GM18858 (cell line): ENCODE results near the gene LGALS7.

Experiments
- ATAC-seq: cut with Tn5 transposase; IDR thresholded peaks from one replicate; pipeline ENCODE4 v1.9.1; 2021; ENCODE audit not compliant: unreplicated experiment

Gene LGALS7

DNA sequence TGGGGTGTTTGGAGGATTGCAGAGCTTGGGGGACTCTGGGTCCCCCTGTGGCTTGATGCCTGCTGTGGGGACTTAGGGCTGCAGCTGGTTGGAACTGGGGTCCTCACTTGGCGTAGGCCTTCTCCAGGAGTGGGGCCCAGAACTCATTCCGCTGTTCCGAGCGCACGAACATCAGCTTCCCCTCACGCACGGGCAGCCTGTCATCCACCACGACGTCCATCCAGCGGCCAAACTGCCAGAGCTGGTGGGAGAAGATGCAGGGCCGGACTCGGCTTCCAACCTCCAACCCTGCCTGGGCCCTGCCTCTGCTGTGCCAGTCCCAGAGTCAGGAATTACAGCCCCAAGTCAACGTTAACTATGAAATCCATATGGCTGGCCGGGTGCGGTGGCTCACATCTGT is 31.6 kb downstream of the LGALS7 start:
- no peak for ATAC-seq

DNA sequence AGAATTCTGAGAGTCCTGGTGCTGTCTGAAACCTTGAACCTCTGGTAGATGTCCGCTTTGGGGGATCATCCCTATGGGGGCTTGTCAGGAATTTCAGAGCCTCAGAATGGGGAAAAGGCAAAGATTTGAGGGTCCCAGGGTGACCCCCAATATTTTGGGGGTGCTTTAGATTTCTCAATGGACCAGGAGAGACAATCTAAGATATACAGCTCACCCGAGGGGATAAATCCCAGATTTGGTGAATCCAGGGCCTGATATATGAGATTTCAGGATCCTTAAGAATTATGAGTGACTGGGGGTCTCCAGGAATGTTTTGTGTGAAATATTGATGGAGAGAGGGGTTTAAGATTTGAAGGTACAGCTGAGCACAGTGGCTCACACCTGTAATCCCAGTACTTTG is 32.4 kb downstream of the LGALS7 start:
- no peak for ATAC-seq

DNA sequence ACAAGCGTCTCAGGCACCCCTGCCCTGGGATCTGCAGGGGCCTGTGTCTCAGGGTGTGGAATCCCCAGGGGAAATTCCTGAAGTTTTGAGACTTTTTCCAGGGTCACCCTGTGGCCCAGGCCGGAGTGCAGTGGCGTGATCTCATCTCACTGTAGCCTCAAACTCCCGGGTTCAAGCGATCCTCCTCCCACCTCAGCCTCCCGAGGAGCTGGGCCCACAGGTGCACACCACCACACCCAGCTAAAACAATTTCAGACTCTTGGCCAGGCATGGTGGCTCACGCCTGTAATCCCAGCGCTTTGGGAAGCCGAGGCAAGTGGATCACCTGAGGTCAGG is 33.1 kb downstream of the LGALS7 start:
- ATAC-seq: no peak

DNA sequence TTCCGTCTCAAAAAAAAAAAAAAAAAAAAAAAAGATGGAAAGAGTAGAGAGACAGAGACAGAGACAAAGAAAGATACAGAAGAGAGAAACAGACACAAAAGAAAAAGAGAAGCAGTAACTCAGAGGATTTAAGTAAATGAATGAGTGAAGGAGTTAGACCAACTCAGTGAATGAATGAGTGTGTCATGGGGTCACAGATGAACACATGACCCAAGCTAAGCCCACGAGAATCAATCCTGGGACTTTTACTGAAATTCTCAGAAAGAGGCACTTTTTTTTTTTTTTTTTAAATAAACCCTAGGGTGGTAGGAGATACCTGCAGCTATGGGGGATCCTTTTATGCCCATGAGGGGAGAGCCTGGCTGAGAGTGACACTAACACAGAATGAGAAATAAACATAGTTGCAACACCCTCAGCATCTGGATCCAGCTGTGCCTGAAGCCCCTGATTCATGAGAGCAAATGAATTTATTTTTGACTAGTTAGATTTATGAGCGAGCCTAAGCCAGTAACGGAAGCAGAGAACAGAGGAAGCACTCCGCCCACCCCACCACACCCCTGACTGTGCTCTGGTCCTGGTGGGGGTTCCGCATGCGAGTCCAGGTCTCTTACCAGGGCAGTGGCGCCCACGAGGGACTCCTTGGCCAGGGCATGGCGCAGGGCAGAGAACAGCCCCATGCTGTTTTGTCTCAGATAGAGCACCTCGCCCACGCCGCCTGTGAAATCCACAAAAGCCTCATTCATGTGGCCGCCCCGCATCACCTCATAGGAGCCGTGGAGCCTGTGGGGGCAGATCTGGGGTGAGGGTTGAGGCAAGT is 33.7 kb downstream of the LGALS7 start:
- no peak for ATAC-seq

DNA sequence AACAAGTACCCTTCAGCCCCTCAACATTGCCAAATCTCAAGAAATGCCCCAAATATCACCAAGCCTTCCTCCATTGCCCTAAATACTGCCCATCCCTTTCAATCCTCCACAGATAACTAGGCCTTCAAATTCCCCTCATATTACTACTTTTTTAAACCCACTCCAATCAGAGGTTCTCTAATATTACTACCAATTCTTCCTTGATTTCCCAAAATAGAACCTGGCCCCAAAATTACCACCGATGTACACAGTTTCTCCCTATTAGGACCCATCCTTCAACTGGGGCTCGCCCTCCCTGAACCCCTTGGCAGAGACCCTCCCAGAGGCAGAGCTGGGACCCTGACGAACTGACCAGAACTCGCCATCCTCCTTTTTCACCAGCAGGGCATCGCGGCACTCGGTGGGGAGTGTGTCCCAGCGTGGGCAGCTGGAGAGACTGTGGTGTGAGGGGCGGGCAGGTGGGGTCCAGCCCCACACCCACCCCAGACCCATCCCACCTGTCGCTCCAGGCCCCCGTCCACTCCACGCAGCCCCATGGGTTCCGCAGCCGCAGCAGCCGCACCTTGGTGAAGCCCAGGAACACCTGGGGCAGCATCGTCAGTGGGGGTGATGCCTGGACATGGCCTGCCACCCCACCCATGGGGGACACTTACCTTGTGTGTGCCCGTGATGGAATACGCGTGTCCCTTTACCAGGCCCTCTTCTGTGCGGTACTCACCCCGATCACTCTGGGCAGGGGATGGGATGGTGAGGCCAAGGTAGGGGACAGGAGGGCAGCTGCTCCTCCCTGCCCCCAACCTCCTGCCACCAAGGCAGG is 35.2 kb downstream of the LGALS7 start:
- no peak for ATAC-seq

DNA sequence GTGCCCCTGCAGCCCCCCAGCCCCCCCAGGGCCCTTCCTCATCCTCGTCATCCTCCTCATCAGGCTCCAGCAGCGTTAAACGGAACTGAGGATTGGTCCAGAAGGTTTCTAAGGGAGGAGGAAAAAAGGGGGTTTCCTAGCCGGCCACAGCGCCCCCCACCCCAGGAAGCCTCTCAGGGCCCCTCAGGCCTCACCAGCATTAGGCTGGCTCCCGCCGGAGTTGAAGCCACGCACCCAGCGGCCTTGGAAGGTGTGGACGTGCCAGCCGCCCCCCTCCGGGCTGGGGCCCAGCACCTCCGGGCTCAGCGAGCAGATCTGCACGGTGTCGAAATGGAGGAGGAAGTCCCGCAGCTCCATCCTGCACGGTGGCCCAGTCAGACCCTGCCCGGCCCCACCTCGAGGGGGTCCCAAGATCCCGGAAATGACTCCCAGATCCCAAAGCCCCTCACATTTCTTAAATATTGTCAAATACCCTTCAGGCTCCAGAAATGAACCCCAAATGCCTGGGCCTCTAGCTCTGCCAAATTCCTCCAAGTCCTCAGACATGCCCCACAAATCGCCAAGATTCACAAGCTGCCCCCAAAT is 35.9 kb downstream of the LGALS7 start:
- ATAC-seq: no peak

DNA sequence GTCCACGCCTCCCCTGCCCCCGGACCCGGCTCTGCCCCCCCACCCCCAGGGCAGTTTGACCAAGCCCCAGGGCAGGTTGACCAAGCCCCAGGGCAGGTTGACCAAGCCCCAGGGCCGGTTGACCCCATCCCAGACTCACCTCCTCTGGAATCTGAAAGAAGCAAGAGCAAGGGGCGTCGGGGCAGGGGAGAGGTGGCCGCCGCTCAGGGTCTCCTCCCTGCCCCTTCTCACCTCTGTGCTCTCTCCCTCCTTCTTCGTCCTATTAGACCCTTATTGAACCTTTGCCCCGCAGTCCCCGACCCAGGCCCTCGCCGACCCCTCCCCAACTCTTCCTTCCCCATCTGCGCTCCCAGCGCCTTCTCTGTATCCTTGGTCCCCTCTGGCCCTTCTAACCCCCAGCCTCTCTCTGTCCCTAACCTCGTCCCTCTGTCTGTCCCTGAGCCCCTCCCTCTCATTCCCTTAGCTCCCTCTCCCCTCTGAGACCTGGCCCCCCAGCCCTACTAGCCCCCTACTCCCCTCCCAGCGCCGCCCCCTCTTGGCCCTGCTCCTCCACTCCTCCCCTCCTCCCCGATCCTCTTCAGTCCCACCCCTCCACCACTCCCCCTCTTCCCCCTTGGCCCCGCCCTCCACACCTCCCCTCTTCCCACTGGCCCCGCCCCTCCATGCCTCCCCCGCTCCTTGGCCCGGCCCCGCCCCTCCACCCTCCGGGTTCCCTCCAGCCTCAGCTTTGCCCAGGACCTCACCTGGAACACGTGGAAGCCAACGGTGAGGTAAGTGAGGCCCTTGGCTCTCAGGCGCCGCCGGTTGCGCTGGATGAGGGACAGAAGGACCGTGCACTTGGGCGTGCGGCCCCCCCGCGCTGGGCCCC is 36.7 kb downstream of the LGALS7 start:
- ATAC-seq: no peak

DNA sequence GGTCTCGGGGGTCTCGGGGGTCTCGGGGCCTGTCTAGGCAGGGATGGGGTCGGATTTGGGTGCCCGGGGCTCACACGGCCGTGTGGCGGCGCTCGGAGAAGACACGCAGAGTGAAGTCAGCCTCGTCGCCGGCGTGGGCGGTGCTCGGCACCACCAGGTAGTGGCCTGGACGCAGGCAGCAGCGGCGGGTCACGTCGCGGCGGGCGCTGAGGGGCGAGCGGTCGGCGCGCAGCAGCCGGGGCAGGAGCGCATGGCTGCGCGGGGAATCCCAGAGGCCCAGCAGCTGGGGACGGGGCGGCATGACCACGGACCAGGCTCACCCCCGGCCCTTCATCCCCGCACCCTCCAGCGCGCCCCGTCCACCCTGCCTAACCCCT is 37.3 kb downstream of the LGALS7 start:
- no peak for ATAC-seq

DNA sequence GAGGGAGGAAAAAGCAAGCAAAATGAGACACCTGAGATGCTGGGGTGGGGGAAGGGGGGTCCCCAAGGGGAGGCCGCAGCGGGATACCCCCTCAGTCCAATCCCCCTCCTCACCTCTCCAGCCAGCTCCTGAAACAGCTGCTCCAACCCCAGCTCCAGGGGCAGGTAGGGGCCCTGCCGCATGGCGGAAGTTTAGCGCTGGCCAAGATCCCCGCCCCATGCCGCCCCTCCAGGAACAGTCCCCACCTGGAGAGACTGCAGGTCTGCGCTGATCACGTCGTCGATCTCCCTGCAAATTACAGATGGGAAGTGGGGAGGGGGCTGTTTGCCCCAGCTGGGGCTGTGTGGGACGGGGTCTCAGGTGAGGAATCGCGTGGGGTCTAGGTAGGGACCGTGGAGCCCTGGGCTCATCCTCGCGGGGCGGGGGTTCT is 38.0 kb downstream of the LGALS7 start:
- ATAC-seq: no peak

DNA sequence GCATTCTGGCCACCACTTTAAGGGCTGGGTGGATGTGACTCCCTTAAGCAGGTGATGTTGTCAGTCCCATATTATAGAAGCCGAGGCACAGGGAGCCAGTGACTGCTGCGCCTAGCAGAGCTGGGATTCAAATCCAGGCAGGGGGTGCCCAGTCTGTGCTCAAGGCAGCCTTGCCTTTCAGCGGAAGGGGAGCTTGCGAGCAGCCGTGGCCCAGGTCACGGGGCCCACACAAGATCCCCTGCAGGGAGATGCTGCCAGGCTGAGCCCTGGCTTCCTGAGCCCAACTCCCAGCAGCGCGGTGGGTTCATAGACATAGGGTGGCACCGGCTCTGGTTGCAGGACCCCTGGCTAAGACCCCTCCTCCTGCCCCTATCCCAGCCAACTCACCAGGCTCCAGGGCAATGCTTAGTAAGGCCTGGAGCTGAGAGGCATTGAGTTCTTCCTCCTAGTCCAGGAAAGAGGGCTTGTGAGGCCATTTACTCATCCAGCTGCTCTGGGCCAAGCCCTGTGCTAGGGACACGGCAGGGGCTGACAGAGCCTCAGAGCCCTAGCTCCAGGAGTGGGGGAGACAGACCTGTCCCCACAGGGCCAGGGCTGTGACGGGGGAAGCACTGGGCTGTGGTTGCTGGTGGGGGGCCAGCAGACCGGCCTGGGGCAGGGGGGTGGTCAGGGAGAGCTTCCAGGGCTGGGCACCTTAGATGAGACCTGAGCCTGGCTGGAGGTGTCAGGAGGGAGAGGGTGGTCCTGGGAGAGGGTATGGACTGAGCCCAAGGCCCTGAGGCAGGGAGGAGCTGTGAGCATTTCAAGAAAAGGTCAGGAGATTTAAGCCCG is 38.7 kb downstream of the LGALS7 start:
- no peak for ATAC-seq

DNA sequence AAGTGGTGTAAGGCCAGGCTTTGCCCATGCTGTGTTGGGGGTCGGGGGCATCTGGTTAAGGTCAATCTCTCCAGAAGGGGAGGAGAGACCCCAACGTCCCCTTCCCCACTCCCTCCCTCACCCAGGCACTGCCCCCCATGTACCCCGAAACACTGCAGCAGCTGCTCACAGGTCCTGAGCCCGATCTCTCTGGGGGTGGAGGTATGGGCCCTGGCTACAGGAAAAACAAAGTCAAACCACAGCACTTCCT is 39.2 kb downstream of the LGALS7 start:
- ATAC-seq: no peak

DNA sequence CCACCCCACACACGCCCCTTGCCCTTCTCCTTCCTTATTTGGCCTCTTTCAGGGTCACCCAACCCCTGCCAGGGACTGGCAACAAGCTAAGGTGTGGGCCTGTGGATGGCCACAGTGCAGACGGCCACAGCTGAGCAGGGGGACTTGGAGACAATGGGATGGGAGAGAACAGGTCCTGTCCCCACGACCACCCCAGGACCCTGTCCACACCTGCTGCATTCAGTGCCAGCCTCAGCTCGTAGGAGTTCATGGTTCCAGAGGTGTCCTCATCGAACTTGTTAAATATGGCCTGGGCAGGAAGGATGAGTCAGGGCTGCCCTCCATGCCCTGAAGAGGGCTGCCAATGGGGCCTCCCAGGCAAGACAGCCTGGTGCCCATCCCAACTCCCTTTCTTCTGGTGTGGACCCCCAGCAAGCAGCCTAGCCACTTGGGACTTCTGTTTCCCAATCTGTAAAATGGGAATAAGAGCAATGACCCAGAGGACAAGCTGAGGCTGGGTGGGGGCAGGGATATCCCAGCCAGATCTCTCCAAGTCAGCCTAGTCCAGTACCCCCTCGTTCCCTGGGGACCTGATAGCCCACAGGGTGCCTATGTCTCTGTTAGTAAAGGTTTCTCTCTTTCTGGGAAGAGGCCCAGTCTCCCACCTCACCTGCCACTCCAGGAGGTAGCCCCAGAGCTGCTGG is 39.7 kb downstream of the LGALS7 start:
- no peak for ATAC-seq

DNA sequence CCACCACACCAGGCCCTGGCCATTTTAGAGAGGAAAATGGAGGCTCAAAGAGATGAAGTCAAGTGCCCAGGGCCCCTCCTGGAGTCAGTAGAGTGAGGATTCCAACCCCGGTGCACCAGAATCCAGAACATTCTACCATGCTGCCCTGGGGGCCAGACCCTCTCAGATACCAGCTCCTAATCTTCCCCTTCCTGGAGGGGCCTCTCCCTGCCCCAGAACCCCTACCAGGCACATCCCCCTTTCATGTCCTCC is 40.1 kb downstream of the LGALS7 start:
- no peak for ATAC-seq

DNA sequence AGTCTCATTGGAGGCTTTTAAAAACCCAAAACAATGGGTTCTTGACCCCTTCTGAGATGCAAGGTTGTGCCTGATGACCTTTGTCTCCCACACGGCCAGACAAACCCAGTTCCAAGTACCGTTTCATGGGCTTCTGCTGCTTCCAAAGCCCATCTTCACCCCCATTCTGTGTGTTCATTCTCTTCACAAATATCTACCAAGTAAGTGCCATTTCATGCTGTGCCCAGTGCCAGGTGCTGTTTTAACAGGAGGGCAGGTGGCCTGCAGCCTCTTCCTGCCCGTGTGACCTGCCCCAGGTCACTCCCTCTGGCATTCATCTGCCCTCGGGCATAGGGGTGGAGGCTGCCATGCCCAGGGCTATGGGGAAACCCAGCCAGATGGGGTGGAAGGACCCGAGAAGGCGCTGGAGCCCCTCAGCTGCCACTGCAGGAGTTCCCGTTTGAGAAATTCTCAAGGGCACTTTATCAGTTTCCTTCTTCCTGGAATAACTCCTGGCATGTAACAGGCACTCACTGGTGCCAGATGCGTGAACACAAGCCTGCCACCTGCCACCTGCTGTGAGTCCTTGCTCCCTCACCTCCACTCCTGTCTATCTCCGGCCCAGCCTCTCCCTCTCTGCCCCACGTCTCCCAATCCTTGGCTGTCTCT is 41.5 kb downstream of the LGALS7 start:
- ATAC-seq: no peak

DNA sequence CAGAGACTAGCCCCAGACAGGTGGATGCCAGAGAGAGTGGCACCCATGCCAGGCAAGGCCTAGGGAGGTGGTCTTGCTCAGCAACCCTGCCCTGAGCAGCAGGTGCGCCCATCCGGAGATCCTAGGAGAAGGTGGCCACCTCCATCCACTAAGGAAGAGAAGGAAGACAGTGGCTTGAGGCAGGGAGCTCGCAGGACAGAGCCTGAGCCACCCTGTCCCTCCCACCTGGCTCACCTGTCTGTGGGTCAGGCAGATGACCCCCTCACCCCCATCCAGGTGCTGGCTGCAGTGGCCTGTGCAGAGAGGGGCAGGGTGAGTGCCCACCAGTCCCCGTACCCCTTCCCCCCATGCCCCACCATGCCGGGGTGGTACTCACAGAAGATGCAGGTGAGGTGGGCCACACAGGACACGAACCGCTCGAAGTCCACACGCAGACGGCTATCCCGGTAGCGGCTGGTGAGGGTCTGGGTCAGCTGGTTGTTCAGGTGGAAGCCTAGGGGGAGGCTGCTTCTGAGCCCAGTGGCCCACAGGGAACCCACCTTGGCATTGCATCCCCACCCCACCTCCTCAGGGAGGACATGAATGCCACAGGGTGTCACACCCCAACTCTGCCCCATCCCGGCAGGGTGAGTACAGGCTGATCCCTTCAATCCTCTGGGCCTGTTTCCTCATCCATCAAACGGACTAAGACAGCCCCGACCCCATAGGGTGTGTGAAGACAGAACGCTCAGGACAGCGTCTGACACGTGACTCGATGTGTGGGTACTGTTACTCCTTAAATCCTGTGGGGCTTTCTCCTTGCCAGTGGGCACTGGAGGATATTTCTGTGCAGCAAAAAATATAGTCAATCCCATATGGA is 42.4 kb downstream of the LGALS7 start:
- no peak for ATAC-seq

DNA sequence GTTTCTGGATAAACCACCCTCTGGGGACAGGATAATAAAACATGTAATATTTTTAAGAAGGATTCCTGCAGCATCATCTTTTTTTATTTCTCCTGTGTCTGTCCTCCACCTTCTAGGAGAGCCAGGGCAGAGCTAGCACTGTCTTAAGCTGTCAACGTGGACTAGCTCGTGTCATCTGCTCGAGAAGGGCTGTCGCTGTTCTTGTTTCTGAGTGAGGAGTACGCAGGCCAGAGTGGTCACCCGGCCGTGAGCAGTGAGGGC is 42.9 kb downstream of the LGALS7 start:
- no peak for ATAC-seq

DNA sequence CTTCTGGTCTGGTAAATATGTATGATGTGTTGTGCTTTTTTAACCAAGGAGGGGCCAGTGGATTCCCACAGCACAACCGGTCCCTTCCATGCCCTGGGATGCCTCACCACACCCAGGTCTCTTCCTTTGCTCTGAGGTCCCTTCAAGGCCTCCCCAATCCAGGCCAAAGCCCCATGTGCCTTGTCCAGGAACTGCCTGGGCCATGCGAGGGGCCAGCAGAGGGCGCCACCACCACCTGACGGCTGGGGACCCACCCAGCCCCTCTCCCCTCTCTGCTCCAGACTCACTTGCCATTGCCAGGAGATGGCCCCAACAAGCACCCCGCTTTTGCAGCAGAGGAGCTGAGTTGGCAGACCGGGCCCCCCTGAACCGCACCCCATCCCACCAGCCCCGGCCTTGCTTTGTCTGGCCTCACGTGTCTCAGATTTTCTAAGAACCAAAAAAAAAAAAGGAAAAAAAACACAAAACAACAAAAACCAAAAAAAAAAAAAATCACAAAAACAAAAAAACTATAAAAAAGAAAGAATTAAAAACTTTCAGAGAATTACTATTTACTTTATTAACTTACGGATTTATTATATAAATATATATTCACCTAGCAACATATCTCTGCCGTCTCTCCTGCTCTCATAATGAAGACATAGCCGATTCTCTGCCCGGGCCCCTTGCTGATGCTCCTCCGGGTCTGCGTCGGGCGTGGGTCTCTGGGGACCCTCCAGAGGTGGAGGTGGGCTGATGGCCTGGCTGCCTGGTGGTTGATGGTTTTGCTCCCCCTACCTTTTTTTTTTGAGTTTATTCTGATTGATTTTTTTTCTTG is 43.5 kb downstream of the LGALS7 start:
- no peak for ATAC-seq

DNA sequence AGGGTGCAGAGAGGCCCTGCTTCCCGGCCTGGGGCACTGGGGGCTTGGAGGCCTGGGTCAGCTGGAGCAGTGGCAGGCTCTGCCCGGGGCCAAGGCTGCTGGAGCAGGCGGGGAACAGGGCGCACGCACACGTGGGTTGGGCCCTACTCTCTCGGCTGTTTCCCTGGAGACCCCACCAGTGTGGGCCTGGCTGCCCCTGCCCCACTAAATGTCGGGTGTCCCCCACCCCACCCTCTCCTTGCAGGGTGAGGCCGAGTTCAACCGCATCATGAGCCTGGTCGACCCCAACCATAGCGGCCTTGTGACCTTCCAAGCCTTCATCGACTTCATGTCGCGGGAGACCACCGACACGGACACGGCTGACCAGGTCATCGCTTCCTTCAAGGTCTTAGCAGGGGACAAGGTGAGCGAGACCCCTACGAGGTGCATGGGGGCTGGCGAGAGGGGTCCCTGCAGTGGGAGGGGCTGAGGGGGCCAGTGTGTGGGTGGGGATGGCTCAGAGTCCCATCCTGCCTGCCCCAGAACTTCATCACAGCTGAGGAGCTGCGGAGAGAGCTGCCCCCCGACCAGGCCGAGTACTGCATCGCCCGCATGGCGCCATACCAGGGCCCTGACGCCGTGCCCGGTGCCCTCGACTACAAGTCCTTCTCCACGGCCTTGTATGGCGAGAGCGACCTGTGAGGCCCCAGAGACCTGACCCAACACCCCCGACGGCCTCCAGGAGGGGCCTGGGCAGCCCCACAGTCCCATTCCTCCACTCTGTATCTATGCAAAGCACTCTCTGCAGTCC is 44.4 kb downstream of the LGALS7 start:
- ATAC-seq: no peak
